K562 (cell line): ENCODE data around the gene IFFO2. TPM values are rescaled to one million over a fixed set of nuclear protein-coding genes. Genes with fewer than 3 reads are reported as not detected.

Source experiments
- ATAC-seq: fragments of 200-7000 bp; cut with Tn5 transposase; 3 replicates; pipeline ENCODE4 v1.9.1; 2020; ENCODE audit warnings: moderate library complexity
- BruUV-seq: library from RNA; stranded (reverse); fragments of 400-500 nt; replicated peaks from 2 replicates; lab custom pipeline; 2021; lab: Mats Ljungman, UMichigan
- CTCF ChIA-PET: fragments of 300-600 bp; formaldehyde crosslinking; extraction: SDS; loops from one replicate; lab custom pipeline; 2021; ENCODE audit warnings: low intra/inter-chr PET ratio; lab: Yijun Ruan, JAX
- POLR2A ChIA-PET: fragments of 300-600, 350-650 bp; sonication (Branson Sonifier 250); formaldehyde crosslinking; extraction: SDS; loops from one replicate; lab custom pipeline; 2021; ENCODE audit warnings: antibody characterized with exemption, inconsistent platforms; lab: Yijun Ruan, JAX
- DNase-seq, 4 experiments: peaks; one replicate each; pipeline versions ENCODE4 v3.0.0 to v3.0.0-alpha.2; 2011 to 2018; ENCODE audit warnings: low spot score in 3 of 4, mixed read lengths in 3 of 4; ENCODE audit errors: extremely low read depth in 1 of 4
- FAIRE-seq: peaks from 2 replicates; lab custom pipeline; 2011; peaks lifted over from hg19 to GRCh38; lab: Jason Lieb, UNC
- H2AFZ ChIP-seq: 2 replicates; pipeline ENCODE4 v1.6.0; 2011; ENCODE audit warnings: low read depth, low read length, control low read depth, inconsistent platforms
- H3K27ac ChIP-seq: fragments of 200-600 bp; 3 replicates; pipeline ENCODE4 v1.8.0; 2011; ENCODE audit warnings: low read depth, mild to moderate bottlenecking, control low read depth, inconsistent platforms, low read length, moderate library complexity, mixed read lengths; ENCODE audit errors: extremely low read depth
- H3K27me3 ChIP-seq, 2 experiments: fragments of 300-600 bp in 1 of 2; 2 replicates in 1 of 2; 3 replicates in 1 of 2; pipeline versions ENCODE4 v1.6.0 to v1.8.0; 2011; ENCODE audit warnings: inconsistent platforms in 2 of 2, low read length in 2 of 2, mild to moderate bottlenecking in 1 of 2, mixed read lengths in 1 of 2, moderate library complexity in 1 of 2; ENCODE audit not compliant: control insufficient read depth in 2 of 2, insufficient read depth in 2 of 2
- H3K36me3 ChIP-seq: fragments of 300-600 bp; 3 replicates; pipeline ENCODE4 v1.8.0; 2011; ENCODE audit warnings: mild to moderate bottlenecking, low read length, inconsistent platforms; ENCODE audit not compliant: control insufficient read depth, insufficient read depth
- H3K4me1 ChIP-seq, 2 experiments: fragments of 200-600 bp in 1 of 2; replicated peaks in 1 of 2; 2 replicates in 1 of 2; 3 replicates in 1 of 2; pipeline versions ENCODE4 v1.5.1 to v1.8.0; 2011; ENCODE audit warnings: inconsistent platforms in 2 of 2, low read length in 2 of 2, mild to moderate bottlenecking in 1 of 2, mixed read lengths in 1 of 2, moderate library complexity in 1 of 2; ENCODE audit not compliant: control insufficient read depth in 2 of 2, insufficient read depth in 2 of 2
- H3K4me2 ChIP-seq: 2 replicates; pipeline ENCODE4 v1.6.1; 2011; ENCODE audit warnings: low read length, control low read depth, inconsistent platforms, mixed read lengths; ENCODE audit not compliant: insufficient read depth
- H3K4me3 ChIP-seq: fragments of 200-600 bp; sonication (generic), shearing (Covaris generic); 2 replicates; pipeline ENCODE4 v1.5.1; 2016; ENCODE audit warnings: control low read depth, inconsistent platforms
- H3K79me2 ChIP-seq: fragments of 200-600 bp; 3 replicates; pipeline ENCODE4 v1.8.0; 2011; ENCODE audit warnings: low read length, inconsistent platforms; ENCODE audit not compliant: control insufficient read depth, insufficient read depth
- H3K9ac ChIP-seq, 2 experiments: 2 replicates each; pipeline versions ENCODE4 v1.6.0 to v1.6.1; 2011; ENCODE audit warnings: low read depth in 2 of 2, low read length in 2 of 2, control low read depth in 1 of 2, inconsistent platforms in 1 of 2, mild to moderate bottlenecking in 1 of 2, mixed read lengths in 1 of 2; ENCODE audit not compliant: insufficient read depth in 1 of 2
- H3K9me1 ChIP-seq: one replicate; pipeline ENCODE4 v1.6.0; 2011; ENCODE audit warnings: inconsistent platforms, mild to moderate bottlenecking, low read length, moderate library complexity; ENCODE audit not compliant: control insufficient read depth, insufficient read depth
- H3K9me3 ChIP-seq: replicated peaks from 2 replicates; pipeline ENCODE4 v1.5.1; 2011; ENCODE audit warnings: low read depth, low read length, inconsistent platforms; ENCODE audit not compliant: control insufficient read depth, insufficient read depth
- H4K20me1 ChIP-seq: replicated peaks from 2 replicates; pipeline ENCODE4 v1.6.1; 2011; ENCODE audit warnings: low read length, inconsistent platforms, mixed read lengths; ENCODE audit not compliant: control insufficient read depth, insufficient read depth
- GABPB1 ChIP-seq: sonication (generic); formaldehyde crosslinking; IDR thresholded peaks from 2 replicates; pipeline ENCODE4 v1.8.0; 2022; ENCODE audit warnings: mild to moderate bottlenecking, missing genetic modification reagents
- HDAC1 ChIP-seq, 2 experiments: fragments of 450-650 bp; IDR thresholded peaks; 2 replicates each; pipeline ENCODE4 v1.6.1; 2016 to 2017; ENCODE audit warnings: inconsistent platforms in 1 of 2, mild to moderate bottlenecking in 1 of 2, moderate library complexity in 1 of 2
- HOMEZ ChIP-seq: fragments of 250-450 bp; sonication (Bioruptor Pico); IDR thresholded peaks from 2 replicates; pipeline ENCODE4 v1.4.0; 2020; ENCODE audit warnings: mild to moderate bottlenecking, moderate library complexity
- KHSRP ChIP-seq: fragments of 450-650 bp; IDR thresholded peaks from 2 replicates; pipeline ENCODE4 v1.6.1; 2017
- MAFG ChIP-seq: fragments of 450-650 bp; conservative IDR thresholded peaks from 2 replicates; pipeline ENCODE4 v1.6.1; 2016; ENCODE audit warnings: missing genetic modification characterization, missing compliant biosample characterization
- NR2C1 ChIP-seq, 2 experiments: fragments of 450-650 bp; IDR thresholded peaks; 2 replicates each; pipeline ENCODE4 v1.6.1; 2017; ENCODE audit warnings: mild to moderate bottlenecking in 2 of 2, antibody characterized with exemption in 1 of 2, inconsistent platforms in 1 of 2, missing compliant biosample characterization in 1 of 2, missing genetic modification characterization in 1 of 2
- NR2C2 ChIP-seq, 2 experiments: fragments of 200-800 bp in 1 of 2; sonication (Bioruptor generic) in 1 of 2; sonication (generic) in 1 of 2; formaldehyde crosslinking in 1 of 2; IDR thresholded peaks; 2 replicates each; pipeline versions ENCODE4 v1.6.1 to v1.8.0; 2016 to 2022; ENCODE audit warnings: mild to moderate bottlenecking in 1 of 2, missing compliant biosample characterization in 1 of 2, missing genetic modification characterization in 1 of 2, missing genetic modification reagents in 1 of 2
- SMARCC2 ChIP-seq: fragments of 450-650 bp; IDR thresholded peaks from 2 replicates; pipeline ENCODE4 v1.6.1; 2017; ENCODE audit warnings: antibody characterized with exemption, moderate library complexity, mild to moderate bottlenecking, low read depth
- TFE3 ChIP-seq: fragments of 450-650 bp; formaldehyde crosslinking; IDR thresholded peaks from 2 replicates; pipeline ENCODE4 v1.4.0; 2020; ENCODE audit warnings: mild to moderate bottlenecking, mixed read lengths
- ZMIZ1 ChIP-seq, 2 experiments: fragments of 150-350 bp in 1 of 2; IDR thresholded peaks; 2 replicates each; pipeline ENCODE4 v1.6.1; 2012 to 2016; ENCODE audit warnings: low read depth in 2 of 2, low read length in 2 of 2, mild to moderate bottlenecking in 1 of 2, moderate library complexity in 1 of 2
- ZNF263 ChIP-seq: sonication (generic); formaldehyde crosslinking; IDR thresholded peaks from 2 replicates; pipeline ENCODE4 v1.8.0; 2022; ENCODE audit warnings: mild to moderate bottlenecking, missing genetic modification reagents, borderline replicate concordance
- ZNF57 ChIP-seq: fragments of 450-650 bp; formaldehyde crosslinking; IDR thresholded peaks from 2 replicates; pipeline ENCODE4 v1.4.0; 2020; ENCODE audit warnings: mild to moderate bottlenecking, moderate library complexity
- WGBS: fragments of 100-300 bp; shearing (Covaris generic); methylation state at CpG from one replicate; pipeline ENCODE4 v1.1.6; 2016; ENCODE audit warnings: low coverage, mixed read lengths; ENCODE audit not compliant: insufficient coverage; ENCODE audit errors: missing lambda C conversion rate; 5-methylcytosine and 5-hydroxymethylcytosine counted together
- in situ Hi-C: fragments of 300-500 bp; cut with MboI; formaldehyde crosslinking; loops from 4 replicates; pipeline ENCODE4 v1.15.0; 2018; ENCODE audit warnings: inconsistent platforms, mixed read lengths
- intact Hi-C: fragments of 100-400 bp; cut with micrococcal nuclease; formaldehyde crosslinking; loops from 2 replicates; pipeline ENCODE4 v1.14.2; 2022
- polyA plus RNA-seq, 8 experiments: library from polyadenylated mRNA; depleted of rRNA in 4 of 8; stranded (reverse) in 5 of 8; unstranded in 3 of 8; fragments of >200 nt; fragmentation: Nextera tagmentation in 2 of 8; fragmentation: Illumina TruSeq in 1 of 8; extraction: Ambion mirVana in 2 of 8; extraction: Trizol in 1 of 8; gene quantifications; 2 replicates each; pipeline versions ENCODE4 v1.2.1 to v1.2.3, GENCODE V29; 2011 to 2014; ENCODE audit warnings: inconsistent platforms in 1 of 8, missing spikeins in 1 of 8
- total RNA-seq, 7 experiments: library from RNA; depleted of rRNA in 6 of 7; stranded (reverse); fragments of >200 nt in 6 of 7; fragmentation: Illumina TruSeq in 2 of 7; extraction: Trizol in 2 of 7; gene quantifications; 2 replicates each; pipeline versions ENCODE4 v1.2.1 to v1.2.3, GENCODE V29; 2011 to 2021; ENCODE audit warnings: low replicate concordance in 1 of 7

The IFFO2 gene
- total and polyA plus RNA-seq, 9 of the 15 experiments (the other 6 are each of a cell fraction or from before 2014, with no cell fraction given): 0.15 to 1.0 (median 0.44) TPM; not detected in 2

GRCh38 chr1:18927082-18927653 is 29.3 kb downstream of the IFFO2 start:
- ATAC-seq (no peak), DNase-seq (no peak), FAIRE-seq (no peak)
- in situ Hi-C loops (no loop called here), intact Hi-C loops (no loop called here)
- Histone ChIP-seq H3K4me2 (no peak overlapping the region), H3K27ac (no peak overlapping the region), H3K4me1 (peaks cover 19 to 20% of the 10 kb centered on the region in 2 experiments; a peak in 4 of 5 replicates), H4K20me1 (peaks cover 15% of the 10 kb centered on the region; the same call in 1 of the 2 replicates), H3K9me1 (no peaks in the 10 kb centered on the region), H2AFZ (no peak overlapping the region), H3K9me3 (no peaks in the 10 kb centered on the region), H3K36me3 (no peaks in the 10 kb centered on the region), H3K9ac (peak overlapping the region in 1 of 2 experiments; percentile 61; a peak in 2 of 4 replicates), H3K4me3 (no peak overlapping the region), H3K79me2 (no peaks in the 10 kb centered on the region), H3K27me3 (peaks cover 33 to 82% of the 10 kb centered on the region in 2 experiments)
- 28% methylated on average over 15 of the region's 16 CpGs for WGBS
- ChIA-PET POLR2A (interaction anchor here (0.6 kb wide), 2 partner anchors 50 to 435 kb away, joined by 3 read pairs; no protein-coding TSS in a partner anchor), CTCF (no interaction called here)
- BruUV-seq: no TSS peak
- TF ChIP-seq ZNF263 (CRISPR knock-in tag): 0 out of 2 replicates have a peak, but pooled peaks have one; percentile 28
- no peak for TF ChIP-seq TFE3 (CRISPR knock-in tag)
- no peak for TF ChIP-seq NR2C1 (IDR thresholded peaks at IDR 0.05)
- TF ChIP-seq NR2C1 (tag; IDR thresholded peaks at IDR 0.05): 0 out of 2 replicates have a peak, but pooled peaks have one; percentile 1
- no peak for TF ChIP-seq HDAC1 (IDR thresholded peaks at IDR 0.05)
- no peak for TF ChIP-seq HOMEZ (CRISPR knock-in tag)
- 0 out of 2 replicates have a peak, but pooled peaks have one; percentile 36 for TF ChIP-seq GABPB1
- TF ChIP-seq ZNF57 (CRISPR knock-in tag): no peak
- no peak for TF ChIP-seq NR2C2 (CRISPR knock-in tag; IDR thresholded peaks at IDR 0.05)
- no peak for TF ChIP-seq NR2C2 (tag; IDR thresholded peaks at IDR 0.05)
- no peak for TF ChIP-seq ZMIZ1 (IDR thresholded peaks at IDR 0.05; ENCODE audit: low read depth in 2 of 2, low read length in 2 of 2)
- no peak for TF ChIP-seq KHSRP
- no peak for TF ChIP-seq MAFG (tag)
- no peak for TF ChIP-seq SMARCC2
